ENCODE results near the gene TTPAL. TPM values are rescaled to one million over a fixed set of nuclear protein-coding genes. Genes with fewer than 3 reads are reported as not detected.

Gene TTPAL
- total RNA-seq, 1 experiment from 2014 or later = 21.1 TPM

DNA sequence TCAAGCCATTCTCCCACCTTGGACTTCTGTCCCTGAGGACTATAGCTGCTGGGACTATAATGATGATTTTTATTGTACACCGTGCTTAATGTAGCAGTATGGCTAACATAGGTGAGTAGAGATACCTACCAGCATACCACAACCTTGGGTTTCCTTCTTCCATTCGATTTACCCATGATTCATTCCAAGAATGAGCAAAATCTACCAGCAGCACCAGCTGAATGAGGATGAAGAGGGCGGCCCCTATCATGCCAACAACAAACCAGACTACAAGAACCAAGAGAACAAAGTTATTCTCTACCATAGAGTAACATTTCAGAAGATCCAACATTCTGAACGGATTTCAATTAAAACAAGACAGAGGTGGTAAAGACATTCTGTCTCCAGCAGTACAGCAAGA lies 34.1 kb downstream of the TTPAL start:
- DNase-seq = no peak
- WGBS (ENCODE audit: extremely low coverage, insufficient read length, low lambda C conversion rate) = no CpG with 5 or more reads among the region's 4 CpGs
- no peaks in the 10 kb centered on the region for H3K4me1 Mint-ChIP-seq

More for the DNA sequence above, 34.1 kb downstream of the TTPAL start:
- Histone ChIP-seq H4K8ac (replicated peaks; ENCODE audit: insufficient read length, low read depth, low read length) (no peak overlapping the region), H3K23me2 (ENCODE audit: insufficient read length, low read depth, low read length, poor library complexity, severe bottlenecking) (no peaks in the 10 kb centered on the region), H3K23ac (ENCODE audit: insufficient read length, low read depth, low read length) (no peak overlapping the region), H3K4ac (ENCODE audit: low read depth, low read length) (no peak overlapping the region), H3K18ac (ENCODE audit: insufficient read length, low read depth, low read length) (no peak overlapping the region), H3K9ac (ENCODE audit: extremely low read depth, insufficient read length, low read length) (no peak overlapping the region), H2BK120ac (ENCODE audit: low read depth, low read length, poor library complexity, severe bottlenecking) (no peak overlapping the region), H3K79me2 (ENCODE audit: insufficient read depth, low read length) (no peaks in the 10 kb centered on the region), H4K91ac (ENCODE audit: insufficient read length, low read depth, low read length) (no peak overlapping the region), H2BK5ac (ENCODE audit: insufficient read length, low read length) (no peak overlapping the region), H4K20me1 (ENCODE audit: control insufficient read depth, insufficient read depth, insufficient read length) (no peaks in the 10 kb centered on the region), H3K9me3 (ENCODE audit: control insufficient read depth, low read depth, low read length) (no peaks in the 10 kb centered on the region), H2BK12ac (ENCODE audit: insufficient read length, low read depth, low read length) (no peak overlapping the region), H3K27ac (ENCODE audit: insufficient read length, low read depth, low read length) (no peak overlapping the region), H2BK20ac (ENCODE audit: low read depth, low read length, poor library complexity, severe bottlenecking) (no peak overlapping the region), H3T11ph (ENCODE audit: low read length) (no peak overlapping the region), H2AK5ac (ENCODE audit: insufficient read length, low read length) (no peak overlapping the region), H3K4me1 (ENCODE audit: insufficient read depth, low read length) (no peaks in the 10 kb centered on the region), H2BK15ac (ENCODE audit: low read depth, low read length) (no peak overlapping the region), H3K56ac (ENCODE audit: insufficient read length, low read depth, low read length) (no peak overlapping the region), H3K79me1 (ENCODE audit: insufficient read depth, low read depth, low read length, poor library complexity, severe bottlenecking) (no peaks in the 10 kb centered on the region), H4K5ac (ENCODE audit: insufficient read length, low read depth, low read length) (no peak overlapping the region), H3K4me2 (ENCODE audit: insufficient read depth, insufficient read length, low read length) (no peak overlapping the region), H3K27me3 (ENCODE audit: insufficient read depth, low read length) (no peaks in the 10 kb centered on the region), H2AFZ (ENCODE audit: low read length) (no peak overlapping the region), H3K14ac (ENCODE audit: insufficient read depth, low read length) (no peak overlapping the region)
- Mint-ChIP-seq H3K27me3 (ENCODE audit: low read depth) (no peaks in the 10 kb centered on the region), H3K36me3 (ENCODE audit: insufficient read depth in 1 of 3, low read depth in 3 of 3) (peaks cover 0 to 27% (median 19%) of the 10 kb centered on the region in 3 experiments; a peak in 5 of 7 replicates), H3K27ac (no peak overlapping the region), H3K9me3 (no peaks in the 10 kb centered on the region), H3K4me3 (no peak overlapping the region)
- TF ChIP-seq, protein P1, sequence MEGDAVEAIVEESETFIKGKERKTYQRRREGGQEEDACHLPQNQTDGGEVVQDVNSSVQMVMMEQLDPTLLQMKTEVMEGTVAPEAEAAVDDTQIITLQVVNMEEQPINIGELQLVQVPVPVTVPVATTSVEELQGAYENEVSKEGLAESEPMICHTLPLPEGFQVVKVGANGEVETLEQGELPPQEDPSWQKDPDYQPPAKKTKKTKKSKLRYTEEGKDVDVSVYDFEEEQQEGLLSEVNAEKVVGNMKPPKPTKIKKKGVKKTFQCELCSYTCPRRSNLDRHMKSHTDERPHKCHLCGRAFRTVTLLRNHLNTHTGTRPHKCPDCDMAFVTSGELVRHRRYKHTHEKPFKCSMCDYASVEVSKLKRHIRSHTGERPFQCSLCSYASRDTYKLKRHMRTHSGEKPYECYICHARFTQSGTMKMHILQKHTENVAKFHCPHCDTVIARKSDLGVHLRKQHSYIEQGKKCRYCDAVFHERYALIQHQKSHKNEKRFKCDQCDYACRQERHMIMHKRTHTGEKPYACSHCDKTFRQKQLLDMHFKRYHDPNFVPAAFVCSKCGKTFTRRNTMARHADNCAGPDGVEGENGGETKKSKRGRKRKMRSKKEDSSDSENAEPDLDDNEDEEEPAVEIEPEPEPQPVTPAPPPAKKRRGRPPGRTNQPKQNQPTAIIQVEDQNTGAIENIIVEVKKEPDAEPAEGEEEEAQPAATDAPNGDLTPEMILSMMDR (conservative IDR thresholded peaks at IDR 0.05) = no peak

Data from H9 (cell line).